K562 (cell line): ENCODE results near the gene MIDN. TPM values are rescaled to one million over a fixed set of nuclear protein-coding genes. Genes with fewer than 3 reads are reported as not detected.

Experiments
- CTCF ChIP-seq, 3 experiments: IDR thresholded peaks in 2 of 3; conservative IDR thresholded peaks in 1 of 3; 2 replicates each; pipeline ENCODE4 v1.5.1; 2011 to 2012; ENCODE audit warnings: low read length in 3 of 3, mild to moderate bottlenecking in 3 of 3, control low read depth in 2 of 3, improper control_type of control experiment in 1 of 3, inconsistent platforms in 1 of 3, low read depth in 1 of 3, mixed read lengths in 1 of 3, moderate library complexity in 1 of 3; ENCODE audit not compliant: insufficient read depth in 2 of 3
- E2F3 ChIP-seq: fragments of 250-450 bp; sonication (Bioruptor Pico); IDR thresholded peaks from 2 replicates; pipeline ENCODE4 v1.4.0; 2020; ENCODE audit warnings: mild to moderate bottlenecking
- FOXP4 ChIP-seq: sonication (generic); formaldehyde crosslinking; IDR thresholded peaks from 2 replicates; pipeline ENCODE4 v1.8.0; 2022; ENCODE audit warnings: mild to moderate bottlenecking, missing genetic modification reagents, borderline replicate concordance
- FUS ChIP-seq: fragments of 200-400 bp; formaldehyde crosslinking; optimal IDR thresholded peaks from 2 replicates; pipeline ENCODE3; 2017; ENCODE audit warnings: low read depth, low read length
- GATAD2B ChIP-seq: fragments of 450-650 bp; IDR thresholded peaks from 2 replicates; pipeline ENCODE4 v1.6.1; 2017; ENCODE audit warnings: mild to moderate bottlenecking, borderline replicate concordance
- RBFOX2 ChIP-seq: fragments of 200-400 bp; formaldehyde crosslinking; IDR thresholded peaks from 2 replicates; pipeline ENCODE4 v1.6.1; 2017; ENCODE audit warnings: low read depth, mild to moderate bottlenecking, low read length, moderate library complexity
- SOX6 ChIP-seq: fragments of 450-650 bp; IDR thresholded peaks from 2 replicates; pipeline ENCODE4 v1.6.1; 2014; ENCODE audit warnings: mild to moderate bottlenecking
- TCF7 ChIP-seq: sonication (generic); IDR thresholded peaks from 2 replicates; pipeline ENCODE4 v1.6.1; 2016; ENCODE audit warnings: antibody characterized with exemption, borderline replicate concordance
- ZEB2 ChIP-seq: fragments of 450-650 bp; IDR thresholded peaks from 2 replicates; pipeline ENCODE4 v1.6.1; 2016
- ZNF197 ChIP-seq: fragments of 200-800 bp; sonication (Bioruptor generic); IDR thresholded peaks from 2 replicates; pipeline ENCODE4 v1.6.1; 2016; ENCODE audit warnings: low read depth, missing genetic modification characterization, missing compliant biosample characterization
- ZNF384 ChIP-seq: IDR thresholded peaks from 2 replicates; pipeline ENCODE4 v1.6.1; 2012; ENCODE audit warnings: low read depth, low read length, improper control_type of control experiment
- ZNF592 ChIP-seq: fragments of 450-650 bp; IDR thresholded peaks from 2 replicates; pipeline ENCODE4 v1.6.1; 2017; ENCODE audit warnings: antibody characterized with exemption, mild to moderate bottlenecking
- polyA plus RNA-seq, 8 experiments: library from polyadenylated mRNA; depleted of rRNA in 4 of 8; stranded (reverse) in 5 of 8; unstranded in 3 of 8; fragments of >200 nt; fragmentation: Nextera tagmentation in 2 of 8; fragmentation: Illumina TruSeq in 1 of 8; extraction: Ambion mirVana in 2 of 8; extraction: Trizol in 1 of 8; gene quantifications; 2 replicates each; pipeline versions ENCODE4 v1.2.1 to v1.2.3, GENCODE V29; 2011 to 2014; ENCODE audit warnings: inconsistent platforms in 1 of 8, missing spikeins in 1 of 8
- total RNA-seq, 7 experiments: library from RNA; depleted of rRNA in 6 of 7; stranded (reverse); fragments of >200 nt in 6 of 7; fragmentation: Illumina TruSeq in 2 of 7; extraction: Trizol in 2 of 7; gene quantifications; 2 replicates each; pipeline versions ENCODE4 v1.2.1 to v1.2.3, GENCODE V29; 2011 to 2021; ENCODE audit warnings: low replicate concordance in 1 of 7
- TF ChIP-seq, protein P1 (sequence below), 2 experiments: fragments of 450-650 bp in 1 of 2; sonication (generic) in 1 of 2; formaldehyde crosslinking; conservative IDR thresholded peaks; 2 replicates each; pipeline versions ENCODE4 v1.4.0 to v1.8.1; 2020 to 2022; ENCODE audit warnings: mild to moderate bottlenecking in 1 of 2, missing genetic modification reagents in 1 of 2
- TF ChIP-seq, protein P2 (sequence below), 2 experiments: fragments of 150-350 bp in 1 of 2; IDR thresholded peaks; 2 replicates each; pipeline ENCODE4 v1.6.1; 2012 to 2016; ENCODE audit warnings: low read depth in 2 of 2, low read length in 2 of 2, mild to moderate bottlenecking in 1 of 2, moderate library complexity in 1 of 2

Gene MIDN
- total and polyA plus RNA-seq, 9 of the 15 experiments (the other 6 are each of a cell fraction or from before 2014, with no cell fraction given), result 0.17 to 120 (median 10.1) TPM

DNA sequence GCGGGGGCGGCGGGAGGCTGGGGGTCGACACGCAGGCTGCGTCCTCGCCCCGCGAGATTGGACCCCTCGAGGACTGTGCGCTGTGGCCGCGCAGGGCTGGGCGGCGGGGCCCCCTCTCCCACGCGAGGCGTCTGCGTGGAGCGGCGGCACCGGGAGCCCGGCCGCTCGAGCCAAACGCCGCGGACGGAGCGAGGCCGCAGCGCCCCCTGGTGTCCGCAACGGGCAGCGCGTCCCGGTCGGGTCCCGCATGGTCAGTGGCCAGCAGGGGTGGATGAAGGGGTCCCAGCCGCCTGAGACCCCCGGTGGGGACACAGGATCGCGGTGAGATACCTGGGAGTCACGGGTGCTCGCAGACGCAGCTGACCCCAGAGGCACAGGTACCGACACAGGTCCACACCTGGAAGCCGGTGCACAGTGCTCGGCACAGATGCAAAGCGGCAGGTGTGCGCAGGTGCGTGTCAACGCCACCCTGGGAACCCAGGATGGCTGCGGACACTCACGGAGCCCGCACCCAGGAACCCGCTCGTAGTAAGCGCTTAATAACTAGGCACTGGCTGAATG is 18.6 kb downstream of the MIDN start (continued):
- TF ChIP-seq ZNF592 (peak; percentile 85), E2F3 (CRISPR knock-in tag) (0 out of 2 replicates have a peak, but pooled peaks have one; percentile 33), SOX6 (peak; percentile 37; the same call in 1 of the 2 replicates), ZNF384 (0 out of 2 replicates have a peak, but pooled peaks have one; percentile 23), RBFOX2 (peak; percentile 44), CTCF (IDR thresholded peaks at IDR 0.05 in 2 of 3, conservative IDR thresholded peaks at IDR 0.05 in 1 of 3; ENCODE audit: insufficient read depth in 2 of 3, low read depth in 1 of 3, low read length in 3 of 3) (peak; percentile 83 to 97 (median 85)), ZNF197 (CRISPR knock-in tag) (no peak), TCF7 (peak; percentile 17; the same call in 1 of the 2 replicates), ZEB2 (peak; percentile 72), FUS (peak; percentile 64), GATAD2B (peak; percentile 100), FOXP4 (peak; percentile 37; the same call in 1 of the 2 replicates)
- TF ChIP-seq, protein P1, sequence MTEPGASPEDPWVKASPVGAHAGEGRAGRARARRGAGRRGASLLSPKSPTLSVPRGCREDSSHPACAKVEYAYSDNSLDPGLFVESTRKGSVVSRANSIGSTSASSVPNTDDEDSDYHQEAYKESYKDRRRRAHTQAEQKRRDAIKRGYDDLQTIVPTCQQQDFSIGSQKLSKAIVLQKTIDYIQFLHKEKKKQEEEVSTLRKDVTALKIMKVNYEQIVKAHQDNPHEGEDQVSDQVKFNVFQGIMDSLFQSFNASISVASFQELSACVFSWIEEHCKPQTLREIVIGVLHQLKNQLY (CRISPR knock-in tag; conservative IDR thresholded peaks at IDR 0.05), result no peak
- TF ChIP-seq, protein P2, sequence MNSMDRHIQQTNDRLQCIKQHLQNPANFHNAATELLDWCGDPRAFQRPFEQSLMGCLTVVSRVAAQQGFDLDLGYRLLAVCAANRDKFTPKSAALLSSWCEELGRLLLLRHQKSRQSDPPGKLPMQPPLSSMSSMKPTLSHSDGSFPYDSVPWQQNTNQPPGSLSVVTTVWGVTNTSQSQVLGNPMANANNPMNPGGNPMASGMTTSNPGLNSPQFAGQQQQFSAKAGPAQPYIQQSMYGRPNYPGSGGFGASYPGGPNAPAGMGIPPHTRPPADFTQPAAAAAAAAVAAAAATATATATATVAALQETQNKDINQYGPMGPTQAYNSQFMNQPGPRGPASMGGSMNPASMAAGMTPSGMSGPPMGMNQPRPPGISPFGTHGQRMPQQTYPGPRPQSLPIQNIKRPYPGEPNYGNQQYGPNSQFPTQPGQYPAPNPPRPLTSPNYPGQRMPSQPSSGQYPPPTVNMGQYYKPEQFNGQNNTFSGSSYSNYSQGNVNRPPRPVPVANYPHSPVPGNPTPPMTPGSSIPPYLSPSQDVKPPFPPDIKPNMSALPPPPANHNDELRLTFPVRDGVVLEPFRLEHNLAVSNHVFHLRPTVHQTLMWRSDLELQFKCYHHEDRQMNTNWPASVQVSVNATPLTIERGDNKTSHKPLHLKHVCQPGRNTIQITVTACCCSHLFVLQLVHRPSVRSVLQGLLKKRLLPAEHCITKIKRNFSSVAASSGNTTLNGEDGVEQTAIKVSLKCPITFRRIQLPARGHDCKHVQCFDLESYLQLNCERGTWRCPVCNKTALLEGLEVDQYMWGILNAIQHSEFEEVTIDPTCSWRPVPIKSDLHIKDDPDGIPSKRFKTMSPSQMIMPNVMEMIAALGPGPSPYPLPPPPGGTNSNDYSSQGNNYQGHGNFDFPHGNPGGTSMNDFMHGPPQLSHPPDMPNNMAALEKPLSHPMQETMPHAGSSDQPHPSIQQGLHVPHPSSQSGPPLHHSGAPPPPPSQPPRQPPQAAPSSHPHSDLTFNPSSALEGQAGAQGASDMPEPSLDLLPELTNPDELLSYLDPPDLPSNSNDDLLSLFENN (IDR thresholded peaks at IDR 0.05; ENCODE audit: low read depth in 2 of 2, low read length in 2 of 2), result no peak
